Panc1 (cell line): ENCODE measurements around the gene PRKCZ. TPM values are rescaled to one million over a fixed set of nuclear protein-coding genes. Genes with fewer than 3 reads are reported as not detected.

ENCODE experiments used
- ATAC-seq: fragments of 200-7000 bp; cut with Tn5 transposase; 2 replicates; pipeline ENCODE4 v1.9.1; 2020; ENCODE audit warnings: mild to moderate bottlenecking, moderate library complexity
- BruUV-seq: library from RNA; stranded (reverse); fragments of 400-500 nt; replicated peaks from 2 replicates; lab custom pipeline; 2021; lab: Mats Ljungman, UMichigan
- CTCF ChIA-PET: fragments of 300-600 bp; sonication (Branson Sonifier 250); formaldehyde crosslinking; loops from one replicate; lab custom pipeline; 2022; ENCODE audit warnings: antibody characterized with exemption; lab: Charles Lee
- POLR2A ChIA-PET: fragments of 300-600 bp; sonication (Branson Sonifier 250); formaldehyde crosslinking; loops from one replicate; lab custom pipeline; 2022; ENCODE audit warnings: antibody characterized with exemption; lab: Charles Lee
- DNase-seq: peaks from one replicate; pipeline ENCODE4 v3.0.0-alpha.2; 2010; ENCODE audit warnings: low read depth, low spot score
- H3K27ac ChIP-seq: 2 replicates; pipeline ENCODE4 v1.5.1; 2011; ENCODE audit warnings: mild to moderate bottlenecking, low read length, inconsistent platforms
- H3K27me3 ChIP-seq: fragments of 200-500 bp; sonication (Bioruptor generic); 2 replicates; pipeline ENCODE4 v1.6.0; 2014; ENCODE audit warnings: low read length, inconsistent platforms; ENCODE audit not compliant: control insufficient read depth, insufficient read depth
- H3K36me3 ChIP-seq: fragments of 200-500 bp; sonication (Bioruptor generic); 2 replicates; pipeline ENCODE4 v1.5.1; 2014; ENCODE audit warnings: inconsistent platforms, mild to moderate bottlenecking, low read length, moderate library complexity; ENCODE audit not compliant: control insufficient read depth, insufficient read depth
- H3K4me1 ChIP-seq: 2 replicates; pipeline ENCODE4 v1.5.1; 2011; ENCODE audit warnings: inconsistent platforms, mild to moderate bottlenecking, low read length, moderate library complexity; ENCODE audit not compliant: control insufficient read depth, insufficient read depth
- H3K4me3 ChIP-seq, 2 experiments: 2 replicates each; pipeline ENCODE4 v1.5.1; 2011 to 2012; ENCODE audit warnings: low read depth in 2 of 2, low read length in 2 of 2, mild to moderate bottlenecking in 2 of 2, inconsistent platforms in 1 of 2, moderate library complexity in 1 of 2
- H3K9me3 ChIP-seq: fragments of 200-500 bp; sonication (Bioruptor generic); 2 replicates; pipeline ENCODE4 v1.5.1; 2014; ENCODE audit warnings: low read depth, mild to moderate bottlenecking, inconsistent platforms, low read length, moderate library complexity; ENCODE audit not compliant: control insufficient read depth, insufficient read depth
- POLR2AphosphoS5 ChIP-seq: IDR thresholded peaks from 2 replicates; pipeline ENCODE4 v1.6.1; 2012; ENCODE audit warnings: mild to moderate bottlenecking, low read depth, low read length, moderate library complexity
- REST ChIP-seq, 2 experiments: IDR thresholded peaks; 2 replicates each; pipeline ENCODE4 v1.6.1; 2011 to 2012; ENCODE audit warnings: low read depth in 2 of 2, control low read depth in 1 of 2, low read length in 1 of 2, mild to moderate bottlenecking in 1 of 2, moderate library complexity in 1 of 2; ENCODE audit not compliant: insufficient read depth in 1 of 2
- SIN3A ChIP-seq: IDR thresholded peaks from 2 replicates; pipeline ENCODE4 v1.6.1; 2012; ENCODE audit warnings: low read depth, mild to moderate bottlenecking, low read length, moderate library complexity, borderline replicate concordance; ENCODE audit not compliant: insufficient read depth
- TCF7L2 ChIP-seq: IDR thresholded peaks from 2 replicates; pipeline ENCODE4 v1.6.1; 2011; ENCODE audit warnings: mild to moderate bottlenecking, low read depth, low read length, inconsistent platforms
- in situ Hi-C: cut with HindIII; loops from 2 replicates; pipeline ENCODE4 v1.10.0; 2016; ENCODE audit warnings: low sequenced_read_pairs, low pct_unique_long_range_greater_than_20kb
- intact Hi-C: fragments of 100-400 bp; cut with micrococcal nuclease; formaldehyde crosslinking; loops from one replicate; pipeline ENCODE4 v1.10.0; 2022; ENCODE audit not compliant: unreplicated experiment
- total RNA-seq: library from RNA; stranded (reverse); gene quantifications from one replicate; pipeline ENCODE4 v1.2.1, GENCODE V29; 2021; ENCODE audit not compliant: unreplicated experiment
- TF ChIP-seq, protein P1 (sequence below): fragments of 450-650 bp; IDR thresholded peaks from 2 replicates; pipeline ENCODE4 v1.5.1; 2017; ENCODE audit warnings: mild to moderate bottlenecking

PRKCZ gene
- total RNA-seq, 1 experiment from 2014 or later = 26.7 TPM

DNA sequence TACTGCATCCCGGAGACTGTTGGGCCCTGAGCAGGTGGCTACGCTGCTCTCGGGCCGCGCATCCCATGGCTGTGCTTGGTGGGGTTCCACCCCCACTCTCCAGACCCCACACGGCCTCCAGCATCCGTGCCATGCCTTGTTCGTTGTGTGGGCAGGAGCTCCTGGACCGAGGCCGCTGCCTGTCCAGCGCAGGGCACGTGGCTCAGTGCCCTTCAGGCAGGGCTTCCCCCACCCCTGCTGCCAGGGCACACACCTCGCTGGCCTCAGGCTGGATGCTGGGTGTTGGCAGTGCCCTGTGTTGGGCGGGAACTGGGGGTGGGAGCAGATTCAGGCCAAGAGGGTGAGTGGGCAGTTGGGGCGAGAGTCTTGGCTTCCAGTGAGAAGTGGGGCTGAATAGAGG is 9.9 kb downstream of the PRKCZ start:
- no TSS peak for BruUV-seq
- Histone ChIP-seq H3K4me1 (no peaks in the 10 kb centered on the region), H3K27me3 (no peaks in the 10 kb centered on the region), H3K4me3 (no peak overlapping the region), H3K9me3 (no peaks in the 10 kb centered on the region), H3K36me3 (no peaks in the 10 kb centered on the region), H3K27ac (no peak overlapping the region)
- CTCF ChIA-PET = no interaction called here
- TF ChIP-seq SIN3A (no peak), REST (IDR thresholded peaks at IDR 0.05; ENCODE audit: insufficient read depth in 1 of 2, low read depth in 2 of 2, low read length in 1 of 2) (no peak), POLR2AphosphoS5 (no peak), TCF7L2 (no peak)
- TF ChIP-seq, protein P1, sequence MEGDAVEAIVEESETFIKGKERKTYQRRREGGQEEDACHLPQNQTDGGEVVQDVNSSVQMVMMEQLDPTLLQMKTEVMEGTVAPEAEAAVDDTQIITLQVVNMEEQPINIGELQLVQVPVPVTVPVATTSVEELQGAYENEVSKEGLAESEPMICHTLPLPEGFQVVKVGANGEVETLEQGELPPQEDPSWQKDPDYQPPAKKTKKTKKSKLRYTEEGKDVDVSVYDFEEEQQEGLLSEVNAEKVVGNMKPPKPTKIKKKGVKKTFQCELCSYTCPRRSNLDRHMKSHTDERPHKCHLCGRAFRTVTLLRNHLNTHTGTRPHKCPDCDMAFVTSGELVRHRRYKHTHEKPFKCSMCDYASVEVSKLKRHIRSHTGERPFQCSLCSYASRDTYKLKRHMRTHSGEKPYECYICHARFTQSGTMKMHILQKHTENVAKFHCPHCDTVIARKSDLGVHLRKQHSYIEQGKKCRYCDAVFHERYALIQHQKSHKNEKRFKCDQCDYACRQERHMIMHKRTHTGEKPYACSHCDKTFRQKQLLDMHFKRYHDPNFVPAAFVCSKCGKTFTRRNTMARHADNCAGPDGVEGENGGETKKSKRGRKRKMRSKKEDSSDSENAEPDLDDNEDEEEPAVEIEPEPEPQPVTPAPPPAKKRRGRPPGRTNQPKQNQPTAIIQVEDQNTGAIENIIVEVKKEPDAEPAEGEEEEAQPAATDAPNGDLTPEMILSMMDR = no peak
- intact Hi-C loops = no loop called here
- POLR2A ChIA-PET = no interaction called here
- in situ Hi-C loops = no loop called here
- peak; percentile 28; the same call in 1 of the 2 replicates for ATAC-seq
- DNase-seq = no peak

DNA sequence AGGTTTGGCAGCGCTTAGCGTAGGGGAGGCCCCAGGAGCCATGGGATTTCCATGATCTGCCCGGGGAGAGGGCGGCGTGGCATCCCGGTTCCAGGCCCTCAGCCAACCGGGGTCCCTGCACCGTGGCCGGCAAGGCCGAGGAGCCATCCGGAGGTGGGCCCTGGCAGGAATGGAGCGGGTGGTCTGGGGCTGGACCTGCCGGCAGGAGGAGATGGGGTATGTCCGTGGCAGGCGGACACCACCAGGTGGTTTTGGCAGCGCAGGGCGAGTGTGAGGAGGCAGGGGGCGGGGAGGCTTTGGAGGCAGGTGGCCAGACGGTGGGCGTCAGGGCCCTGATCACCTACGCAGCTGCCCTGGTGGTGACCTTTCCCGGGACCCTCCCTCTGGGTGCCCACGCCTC is 10.3 kb downstream of the PRKCZ start:
- 0 out of 2 replicates have a peak, but pooled peaks have one; percentile 30 for ATAC-seq
- TF ChIP-seq SIN3A (no peak), REST (IDR thresholded peaks at IDR 0.05; ENCODE audit: insufficient read depth in 1 of 2, low read depth in 2 of 2, low read length in 1 of 2) (no peak), TCF7L2 (no peak), POLR2AphosphoS5 (no peak)
- TF ChIP-seq, protein P1 = no peak
- CTCF ChIA-PET = no interaction called here
- Histone ChIP-seq H3K4me1 (no peaks in the 10 kb centered on the region), H3K36me3 (no peaks in the 10 kb centered on the region), H3K9me3 (no peaks in the 10 kb centered on the region), H3K27me3 (no peaks in the 10 kb centered on the region), H3K4me3 (no peak overlapping the region), H3K27ac (no peak overlapping the region)
- in situ Hi-C loops (no loop called here), intact Hi-C loops (no loop called here)
- DNase-seq = no peak
- POLR2A ChIA-PET = no interaction called here
- no TSS peak for BruUV-seq
